Neuron (in vitro differentiated cells): Measurements from ENCODE around the gene PCBP4.
"Not testable (repeated sequence)": the region's sequence is repeated elsewhere in the genome, so short reads cannot be mapped to it uniquely, and the experiment has no call there.

Experiments
- H2AFZ ChIP-seq: one replicate; pipeline ENCODE4 v1.6.1; 2013; ENCODE audit warnings: low read depth, mild to moderate bottlenecking, inconsistent platforms, low read length, moderate library complexity
- H3K27me3 ChIP-seq: one replicate; pipeline ENCODE4 v1.6.1; 2013; ENCODE audit warnings: low read length; ENCODE audit not compliant: insufficient read depth
- H3K36me3 ChIP-seq: one replicate; pipeline ENCODE4 v1.6.1; 2013; ENCODE audit warnings: low read length; ENCODE audit not compliant: insufficient read depth
- H3K4me1 ChIP-seq: one replicate; pipeline ENCODE4 v1.6.1; 2013; ENCODE audit warnings: low read length; ENCODE audit not compliant: insufficient read depth
- H3K4me3 ChIP-seq: 2 replicates; pipeline ENCODE4 v1.5.1; 2013; ENCODE audit warnings: mild to moderate bottlenecking, low read length, moderate library complexity
- H3K9me3 ChIP-seq: one replicate; pipeline ENCODE4 v1.6.1; 2013; ENCODE audit warnings: low read length

PCBP4 gene

DNA sequence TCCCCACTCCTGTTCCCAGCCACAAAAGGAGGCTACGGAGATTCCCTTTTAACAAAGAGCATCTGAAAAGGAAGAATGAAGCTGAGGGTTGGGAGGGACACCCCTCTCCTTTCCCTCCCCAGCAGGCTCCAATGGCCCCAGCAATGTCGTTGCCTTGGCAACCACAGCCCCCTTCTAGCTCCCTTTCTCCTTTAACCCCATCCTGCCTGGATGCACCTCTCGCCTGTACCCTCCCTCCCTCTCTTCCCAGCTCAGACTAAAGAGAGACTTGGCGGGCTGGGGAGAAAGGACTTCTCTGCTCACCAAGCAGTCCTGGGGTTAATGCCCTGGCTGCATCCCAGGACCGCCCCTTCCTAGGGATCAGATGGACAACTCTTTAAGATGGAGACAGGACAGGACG is 35.5 kb upstream of the PCBP4 start:
- no peaks in the 10 kb centered on the region for H3K9me3 ChIP-seq
- no peaks in the 10 kb centered on the region for H3K36me3 ChIP-seq
- H2AFZ ChIP-seq: peak overlapping the region; percentile 23
- peak overlapping the region; percentile 32 for H3K4me3 ChIP-seq
- H3K4me1 ChIP-seq: peaks cover 51% of the 10 kb centered on the region
- no peaks in the 10 kb centered on the region for H3K27me3 ChIP-seq

DNA sequence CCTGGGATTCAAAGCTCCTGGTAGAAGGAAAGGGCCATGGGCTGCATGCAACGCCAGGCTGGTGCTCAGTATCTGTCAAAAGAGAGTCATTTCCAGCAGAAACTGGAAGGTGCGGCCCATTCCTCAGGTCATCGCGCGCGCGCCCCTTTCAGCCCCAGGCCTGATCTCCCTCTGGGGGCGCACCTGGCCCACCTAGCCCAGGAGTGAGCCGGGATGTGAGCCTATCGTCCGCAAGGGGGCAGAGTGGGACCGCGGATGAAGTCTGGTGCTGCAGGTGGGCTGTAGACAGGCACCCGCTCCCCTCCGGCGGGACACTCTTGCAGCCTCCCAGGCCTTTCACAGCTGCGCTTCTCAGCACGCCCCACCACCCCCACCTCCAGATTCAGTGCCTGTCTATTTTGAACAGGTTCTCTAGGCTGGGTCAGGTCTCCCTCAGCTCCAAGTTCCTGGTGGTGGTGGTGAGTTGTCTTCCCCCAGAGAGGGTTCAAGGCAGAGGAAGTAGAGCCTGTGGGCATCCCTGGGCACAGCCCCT is 34.3 kb upstream of the PCBP4 start:
- Histone ChIP-seq H2AFZ (no peak overlapping the region), H3K27me3 (no peaks in the 10 kb centered on the region), H3K9me3 (no peaks in the 10 kb centered on the region), H3K4me3 (no peak overlapping the region), H3K4me1 (peaks cover 50% of the 10 kb centered on the region), H3K36me3 (no peaks in the 10 kb centered on the region)

DNA sequence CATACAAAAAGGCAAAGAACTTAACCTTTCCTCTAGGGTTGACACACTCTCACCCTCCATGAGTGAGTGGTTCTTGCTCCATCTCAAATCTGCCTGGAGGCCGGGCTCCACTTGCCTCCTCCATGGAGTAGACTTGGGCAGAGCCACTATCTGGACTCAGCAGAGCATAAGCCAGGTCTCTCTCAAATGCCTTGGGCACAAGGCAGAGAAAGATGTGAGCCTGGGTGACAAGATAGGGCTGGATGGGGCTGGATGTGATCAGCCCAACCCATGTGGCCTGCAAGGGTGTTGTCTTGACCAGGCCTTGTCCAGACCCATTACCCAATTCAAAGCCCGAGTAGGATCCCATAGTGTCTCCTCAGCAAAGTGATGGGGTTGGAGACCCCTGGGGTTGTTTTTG is 32.6 kb upstream of the PCBP4 start:
- Histone ChIP-seq H2AFZ (no peak overlapping the region), H3K4me3 (no peak overlapping the region), H3K36me3 (peaks cover 2% of the 10 kb centered on the region), H3K27me3 (no peaks in the 10 kb centered on the region), H3K9me3 (no peaks in the 10 kb centered on the region), H3K4me1 (peaks cover 37% of the 10 kb centered on the region)

DNA sequence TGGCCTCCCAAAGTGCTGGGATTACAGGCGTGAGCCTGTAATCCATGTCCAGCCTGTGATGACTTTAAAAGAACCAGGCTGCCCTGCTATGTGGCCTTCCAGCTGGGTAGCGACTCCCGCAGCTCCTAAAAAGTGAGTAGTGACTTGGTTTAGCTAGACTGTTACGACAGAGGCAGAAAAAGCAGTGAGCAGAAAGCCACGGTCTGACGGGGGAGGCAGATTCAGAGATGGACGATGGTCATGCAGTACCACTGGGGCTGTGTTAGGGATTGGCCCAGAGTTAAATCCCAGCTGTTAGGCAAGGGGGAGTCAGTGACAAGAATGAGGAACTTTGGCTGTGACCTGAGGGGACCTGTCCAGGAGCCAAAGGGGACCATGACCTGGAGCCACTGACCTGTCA is 31.5 kb upstream of the PCBP4 start:
- Histone ChIP-seq H3K36me3 (peaks cover 12% of the 10 kb centered on the region), H3K4me3 (no peak overlapping the region), H3K4me1 (peaks cover 36% of the 10 kb centered on the region), H2AFZ (no peak overlapping the region), H3K27me3 (no peaks in the 10 kb centered on the region), H3K9me3 (no peaks in the 10 kb centered on the region)

DNA sequence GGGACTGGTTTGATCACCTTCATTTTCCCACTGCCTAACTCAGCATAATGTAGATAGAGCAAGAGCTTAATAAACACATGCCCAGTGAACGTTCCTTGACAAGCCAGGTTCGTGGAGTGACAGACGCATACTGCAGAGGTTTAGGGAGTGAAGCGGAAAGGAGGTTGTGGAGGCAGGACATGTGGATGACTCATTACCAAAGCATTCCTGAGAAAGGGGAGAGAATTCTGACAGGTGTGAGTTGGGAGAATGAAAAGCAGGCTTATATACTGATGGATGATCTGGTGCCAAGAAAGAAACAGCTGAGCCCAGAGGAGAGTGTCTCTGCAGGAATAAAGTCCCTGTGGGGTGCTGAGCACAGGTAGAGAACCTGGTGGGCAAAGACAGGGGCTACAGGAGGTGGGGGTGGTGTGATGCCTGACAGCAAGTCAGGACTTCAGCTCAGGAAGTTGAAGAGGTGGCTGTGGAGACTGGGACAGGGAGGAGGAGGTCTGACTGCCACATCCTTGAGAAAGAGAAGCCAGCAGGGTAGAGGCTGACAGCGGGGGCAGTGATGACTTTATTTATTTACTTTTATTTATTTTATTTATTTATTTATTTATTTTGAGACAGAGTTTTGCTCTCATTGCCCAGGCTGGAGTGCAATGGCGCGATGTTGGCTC is 30.8 kb upstream of the PCBP4 start:
- H2AFZ ChIP-seq: no peak overlapping the region
- no peaks in the 10 kb centered on the region for H3K9me3 ChIP-seq
- H3K36me3 ChIP-seq: peaks cover 16% of the 10 kb centered on the region
- H3K4me1 ChIP-seq: peaks cover 29% of the 10 kb centered on the region
- no peaks in the 10 kb centered on the region for H3K27me3 ChIP-seq
- no peak overlapping the region for H3K4me3 ChIP-seq

DNA sequence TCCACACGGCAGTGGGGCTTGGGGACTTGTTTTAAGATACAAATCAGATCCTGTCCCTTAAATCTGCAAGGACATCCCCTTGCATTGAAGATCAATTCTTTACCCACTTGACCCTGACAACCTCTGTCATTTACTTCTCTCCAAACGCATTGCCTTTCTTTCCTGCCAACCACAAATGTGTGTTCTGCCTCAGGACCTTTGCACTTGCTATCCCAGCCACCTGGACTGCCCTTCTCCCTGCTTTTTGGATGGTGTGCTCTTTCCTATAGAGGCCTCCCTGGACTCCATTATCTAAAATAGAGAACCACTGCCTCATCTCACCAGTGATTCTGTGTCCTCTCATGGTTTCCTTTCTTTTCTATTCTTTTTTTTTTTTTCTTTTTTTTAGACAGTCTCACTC is 29.9 kb upstream of the PCBP4 start:
- Histone ChIP-seq H3K4me1 (peaks cover 20% of the 10 kb centered on the region), H3K36me3 (peaks cover 24% of the 10 kb centered on the region), H2AFZ (no peak overlapping the region), H3K9me3 (no peaks in the 10 kb centered on the region), H3K27me3 (no peaks in the 10 kb centered on the region), H3K4me3 (no peak overlapping the region)

DNA sequence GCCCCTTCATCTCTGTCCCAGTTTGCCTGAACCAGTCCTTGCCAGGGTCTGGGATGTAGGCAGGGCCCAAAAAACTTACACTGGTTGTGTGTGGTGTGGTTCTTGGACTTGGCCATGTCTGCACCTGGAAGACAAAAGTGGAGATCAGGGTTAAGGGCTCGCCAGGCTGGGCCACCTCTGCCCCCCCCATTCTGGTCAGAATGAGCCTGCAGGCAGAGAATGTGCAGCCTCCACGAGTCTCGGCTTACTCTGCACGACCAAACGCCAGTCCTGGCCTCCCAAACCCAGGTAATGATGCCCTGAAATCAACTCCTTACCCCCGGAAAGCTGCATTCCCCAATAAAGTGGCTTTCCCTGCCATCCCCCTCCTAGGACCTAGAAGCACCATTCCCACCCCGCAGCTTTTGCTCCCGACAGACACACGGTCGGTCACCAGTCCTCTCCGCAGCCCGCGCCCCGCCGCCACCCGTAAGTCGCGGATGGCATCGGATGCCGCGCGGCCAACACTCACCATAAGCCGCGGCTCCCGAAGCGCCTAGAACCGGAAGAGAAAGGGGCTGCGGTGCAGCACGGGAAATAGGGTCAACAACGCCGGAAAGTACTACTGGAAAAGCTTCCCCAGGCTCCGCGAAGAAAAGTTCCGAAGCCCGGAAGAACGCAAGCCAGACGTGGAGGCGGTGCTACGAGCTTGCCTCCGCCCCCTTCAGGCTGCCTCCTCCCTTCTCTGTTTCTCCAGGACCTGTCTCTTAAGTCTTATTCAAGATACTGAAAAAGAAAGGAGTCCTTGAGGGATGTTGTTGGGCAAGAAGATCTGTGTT is 28.3 kb upstream of the PCBP4 start, which contains the start of gene RPL29:
RPL29 (minus strand) TSS at position 550 of the 818 bp plus-strand sequence; CDS start at position 116, 434 bp downstream.
- Histone ChIP-seq H3K4me1 (peaks cover 14% of the 10 kb centered on the region), H3K9me3 (no peaks in the 10 kb centered on the region), H2AFZ (peak within 1 kb of the TSS; percentile 48), H3K27me3 (no peaks in the 10 kb centered on the region), H3K4me3 (peak within 1 kb of the TSS; percentile 90), H3K36me3 (peaks cover 32% of the 10 kb centered on the region)

DNA sequence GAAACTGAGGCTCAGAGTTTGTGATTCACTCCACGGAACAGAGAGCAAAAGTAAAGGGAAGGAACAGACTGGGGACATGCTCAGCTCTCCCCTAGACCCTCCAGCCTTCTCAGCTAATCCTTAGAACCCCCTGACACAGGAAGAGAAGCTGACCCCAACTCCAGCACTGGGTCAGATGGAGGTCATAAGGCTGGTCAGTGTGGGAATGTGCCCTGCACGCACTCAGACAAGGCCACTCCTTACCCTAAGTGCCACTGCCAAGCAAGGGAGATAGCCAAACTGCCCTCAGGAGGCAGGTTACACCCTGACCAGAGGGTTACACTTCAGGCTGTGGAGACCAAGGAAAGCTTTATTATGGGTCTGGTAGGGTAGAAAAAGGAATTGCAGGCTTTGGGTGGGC is 27.3 kb upstream of the PCBP4 start:
- Histone ChIP-seq H2AFZ (no peak overlapping the region), H3K4me3 (peak overlapping the region; percentile 90), H3K9me3 (no peaks in the 10 kb centered on the region), H3K36me3 (peaks cover 32% of the 10 kb centered on the region), H3K27me3 (no peaks in the 10 kb centered on the region), H3K4me1 (peaks cover 14% of the 10 kb centered on the region)

DNA sequence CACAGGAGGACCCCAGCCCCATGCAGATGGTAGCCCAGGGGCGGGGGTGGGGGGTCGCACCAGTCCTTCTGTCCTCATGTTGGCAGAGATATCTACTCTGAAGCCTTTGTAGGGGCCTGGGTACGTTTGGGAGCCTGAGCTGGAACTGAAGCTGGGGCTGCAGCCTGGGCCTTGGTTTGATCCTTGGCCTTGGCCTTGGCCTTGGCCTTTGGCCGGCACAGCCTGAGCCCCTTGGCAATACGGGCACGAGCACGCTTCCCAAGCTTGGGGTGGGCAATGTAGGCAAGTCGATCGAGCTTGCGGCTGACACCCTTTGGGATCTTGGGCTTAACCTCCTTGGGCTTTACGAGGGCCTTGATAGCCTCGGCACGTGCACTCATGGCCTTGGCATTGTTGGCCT is 26.4 kb upstream of the PCBP4 start:
- Histone ChIP-seq H3K36me3 (peaks cover 32% of the 10 kb centered on the region), H3K4me1 (peaks cover 14% of the 10 kb centered on the region)
- not testable (repeated sequence) for H3K4me3 ChIP-seq, H2AFZ ChIP-seq, H3K27me3 ChIP-seq, H3K9me3 ChIP-seq

DNA sequence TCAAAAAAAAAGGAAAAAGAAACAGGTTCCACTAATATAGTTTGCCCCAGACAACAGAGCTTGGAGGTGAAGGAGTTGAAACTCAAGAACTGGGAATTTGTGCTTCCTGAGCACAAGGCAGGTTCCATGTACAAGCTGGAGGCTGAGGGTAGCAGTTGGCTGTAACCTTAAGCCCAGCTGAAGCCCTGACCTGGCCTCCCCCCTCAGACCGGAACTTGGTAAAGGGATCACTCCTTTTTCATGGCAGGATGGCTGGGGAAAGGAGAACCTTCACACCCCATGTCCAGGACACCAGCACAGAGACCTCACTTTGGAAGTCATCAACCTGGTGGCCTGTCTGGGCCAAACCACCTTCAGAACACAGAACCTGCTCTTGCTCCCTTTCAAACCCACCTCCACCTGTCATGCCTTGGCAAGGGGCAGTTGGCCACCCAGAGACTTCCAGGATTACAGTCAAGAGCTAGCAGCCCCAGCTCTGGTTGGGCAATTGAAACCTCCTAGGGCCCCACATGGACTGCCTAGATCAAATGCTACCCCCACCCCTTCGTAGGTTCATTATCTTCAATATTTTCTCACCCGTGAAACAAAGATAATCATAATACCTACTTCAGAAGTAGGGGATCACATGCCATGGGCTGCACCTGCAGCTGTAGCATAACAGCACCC is 24.9 kb upstream of the PCBP4 start:
- H2AFZ ChIP-seq: no peak overlapping the region
- H3K36me3 ChIP-seq: peaks cover 32% of the 10 kb centered on the region
- no peaks in the 10 kb centered on the region for H3K27me3 ChIP-seq
- H3K4me3 ChIP-seq: no peak overlapping the region
- no peaks in the 10 kb centered on the region for H3K9me3 ChIP-seq
- peaks cover 14% of the 10 kb centered on the region for H3K4me1 ChIP-seq

DNA sequence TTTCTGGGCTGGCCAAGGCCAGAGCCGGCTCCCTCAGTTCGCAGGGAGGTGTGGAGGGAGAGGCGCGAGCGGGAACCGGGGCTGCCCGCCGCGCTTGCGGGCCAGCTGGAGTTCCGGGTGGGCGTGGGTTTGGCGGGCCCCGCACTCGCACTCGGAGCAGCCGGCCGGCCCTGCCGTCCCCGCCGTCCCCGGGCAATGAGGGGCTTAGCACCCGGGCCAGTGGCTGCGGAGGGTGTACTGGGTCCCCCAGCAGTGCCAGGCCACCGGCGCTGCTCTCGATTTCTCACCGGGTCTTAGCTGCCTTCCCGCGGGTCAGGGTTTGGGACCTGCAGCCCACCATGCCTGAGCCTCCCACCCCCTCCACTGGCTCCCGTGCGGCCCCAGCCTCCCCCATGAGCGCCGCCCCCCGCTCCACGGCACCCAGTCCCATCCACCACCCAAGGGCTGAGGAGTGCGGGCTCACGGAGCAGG is 23.3 kb upstream of the PCBP4 start:
- not testable (repeated sequence) for H3K4me3 ChIP-seq, H2AFZ ChIP-seq, H3K27me3 ChIP-seq, H3K9me3 ChIP-seq
- Histone ChIP-seq H3K4me1 (peaks cover 14% of the 10 kb centered on the region), H3K36me3 (peaks cover 32% of the 10 kb centered on the region)

DNA sequence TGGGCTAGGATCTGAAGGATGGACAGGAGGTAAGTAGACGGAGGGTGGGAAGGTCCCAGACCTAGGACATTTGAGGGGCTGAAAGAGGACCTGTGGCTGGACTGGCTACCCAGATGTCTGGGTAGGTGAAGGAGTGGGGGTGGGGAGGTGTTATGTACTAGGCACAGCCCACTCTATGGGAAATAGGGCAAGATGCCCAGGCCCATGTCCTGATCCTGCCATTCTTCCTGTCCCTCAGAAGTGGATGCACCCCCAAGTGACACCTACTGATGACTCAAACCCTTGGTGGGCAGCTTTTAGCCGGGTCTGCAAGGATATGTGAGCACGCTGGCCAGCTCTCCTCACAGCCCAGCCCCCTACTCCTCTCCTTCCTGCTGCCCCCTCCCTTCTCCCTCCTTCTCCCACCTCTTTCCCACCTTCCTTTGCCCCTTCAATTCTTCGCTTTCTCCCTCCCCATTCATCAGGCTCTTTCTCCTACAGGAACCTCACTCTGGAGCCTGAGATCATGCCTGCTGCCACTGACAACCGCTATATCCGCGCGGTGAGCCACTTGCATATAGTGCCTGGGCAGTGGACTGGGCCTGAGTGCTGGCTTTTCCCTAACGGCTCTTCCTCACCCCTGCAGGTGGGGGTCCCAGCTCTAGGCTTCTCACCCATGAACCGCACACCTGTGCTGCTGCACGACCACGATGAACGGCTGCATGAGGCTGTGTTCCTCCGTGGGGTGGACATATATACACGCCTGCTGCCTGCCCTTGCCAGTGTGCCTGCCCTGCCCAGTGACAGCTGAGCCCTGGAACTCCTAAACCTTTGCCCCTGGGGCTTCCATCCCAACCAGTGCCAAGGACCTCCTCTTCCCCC is 21.3 kb upstream of the PCBP4 start:
- H3K4me3 ChIP-seq: no peak overlapping the region
- no peaks in the 10 kb centered on the region for H3K27me3 ChIP-seq
- no peak overlapping the region for H2AFZ ChIP-seq
- H3K36me3 ChIP-seq: peaks cover 19% of the 10 kb centered on the region
- H3K9me3 ChIP-seq: no peaks in the 10 kb centered on the region
- peaks cover 5% of the 10 kb centered on the region for H3K4me1 ChIP-seq
